Ascending aorta (tissue), 2 donors: Measurements from ENCODE around the gene RASA3. TPM values are rescaled to one million over a fixed set of nuclear protein-coding genes. Genes with fewer than 3 reads are reported as not detected.
A peak's percentile ranks its signal among the peaks of the same experiment; 100 is the strongest.

Experiments used
- DNase-seq, 2 donors: peaks; one replicate each; pipeline ENCODE4 v3.0.0-alpha.2; 2019; ENCODE audit warnings: low spot score in 2 of 2
- H3K27ac ChIP-seq, 2 donors: fragments of 200-600 bp; sonication (generic); one replicate each; pipeline ENCODE4 v1.5.1; 2016 to 2017; ENCODE audit warnings: mild to moderate bottlenecking in 1 of 2
- H3K27me3 ChIP-seq: fragments of 200-600 bp; sonication (generic); one replicate; pipeline ENCODE4 v1.5.1; 2017
- H3K36me3 ChIP-seq, 2 donors: fragments of 200-600 bp; sonication (generic); one replicate each; pipeline ENCODE4 v1.5.1; 2016
- H3K4me1 ChIP-seq, 2 donors: fragments of 200-600 bp; sonication (generic); one replicate each; pipeline ENCODE4 v1.5.1; 2016 to 2017; ENCODE audit warnings: mild to moderate bottlenecking in 1 of 2
- H3K4me3 ChIP-seq, 2 donors: fragments of 200-600 bp; sonication (generic); one replicate each; pipeline ENCODE4 v1.5.1; 2016 to 2017; ENCODE audit warnings: mild to moderate bottlenecking in 1 of 2
- H3K9me3 ChIP-seq, 2 donors: fragments of 200-600 bp; sonication (generic); one replicate each; pipeline ENCODE4 v1.5.1; 2016
- CTCF ChIP-seq, 3 experiments: fragments of 200-600 bp in 2 of 3; fragments of 450-650 bp in 1 of 3; sonication (generic) in 2 of 3; IDR thresholded peaks; one replicate each; pipeline ENCODE4 v1.5.1; 2016 to 2019; ENCODE audit warnings: antibody characterized with exemption in 3 of 3, mild to moderate bottlenecking in 1 of 3, moderate library complexity in 1 of 3
- intact Hi-C: fragments of 100-400 bp; cut with DNase I; formaldehyde crosslinking; loops from one replicate; pipeline ENCODE4 v1.15.1; 2023
- total RNA-seq: library from RNA; depleted of rRNA; stranded (reverse); fragments of >200 nt; gene quantifications from one replicate; pipeline ENCODE4 v1.1.0, GENCODE V29; 2016

The RASA3 gene
- total RNA-seq, 1 donor from 2014 or later: 30.7 TPM

DNA sequence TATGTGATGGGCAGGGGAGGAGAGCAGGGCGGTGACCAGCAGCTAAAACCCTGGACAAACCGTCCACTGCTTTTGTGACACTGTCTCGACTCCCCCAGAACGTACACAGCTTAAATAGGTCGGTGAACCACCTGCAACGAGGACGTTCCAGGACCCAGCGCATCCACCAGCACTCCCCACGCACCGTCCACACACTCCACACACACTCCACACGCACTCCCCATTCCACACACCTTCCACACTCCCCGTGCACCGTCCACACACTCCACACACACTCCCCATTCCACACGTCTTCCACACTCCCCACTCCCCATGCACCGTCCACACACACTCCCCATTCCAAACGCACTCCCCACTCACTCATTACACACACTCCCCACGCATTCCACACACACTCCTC lies 120.3 kb downstream of the RASA3 start:
- Histone ChIP-seq H3K9me3 (no peaks in the 10 kb centered on the region), H3K27me3 (no peaks in the 10 kb centered on the region), H3K27ac (no peak overlapping the region), H3K4me1 (no peaks in the 10 kb centered on the region), H3K4me3 (no peak overlapping the region), H3K36me3 (peaks cover 67 to 72% of the 10 kb centered on the region in 2 donors)
- TF ChIP-seq CTCF (IDR thresholded peaks at IDR 0.05): no peak
- no peak for DNase-seq
- intact Hi-C loops: no loop called here

DNA sequence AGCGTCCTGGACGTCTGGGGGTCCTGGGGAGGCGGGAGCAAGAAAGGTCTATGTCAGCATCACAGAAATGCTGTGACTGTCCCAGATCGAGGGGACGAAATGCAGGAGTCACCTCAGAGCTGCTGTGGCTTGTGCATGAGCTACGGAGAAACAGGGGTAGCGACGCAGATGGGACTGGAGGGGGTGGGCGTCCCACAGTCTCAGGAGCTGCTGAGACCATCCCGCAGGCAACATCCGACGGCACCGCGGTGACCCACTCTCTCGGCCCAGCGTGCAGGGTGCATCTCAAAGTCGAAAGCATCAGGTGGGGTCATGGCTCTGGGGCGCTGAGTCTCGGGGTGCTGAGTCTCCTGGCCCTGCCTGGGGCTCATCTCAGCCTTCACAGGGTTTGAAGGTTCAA lies 121.2 kb downstream of the RASA3 start:
- H3K9me3 ChIP-seq: no peaks in the 10 kb centered on the region
- intact Hi-C loops: no loop called here
- no peaks in the 10 kb centered on the region for H3K4me1 ChIP-seq
- DNase-seq: no peak
- H3K4me3 ChIP-seq: no peak overlapping the region
- peaks cover 59 to 63% of the 10 kb centered on the region in 2 donors for H3K36me3 ChIP-seq
- no peaks in the 10 kb centered on the region for H3K27me3 ChIP-seq
- H3K27ac ChIP-seq: no peak overlapping the region
- no peak for TF ChIP-seq CTCF (IDR thresholded peaks at IDR 0.05)

DNA sequence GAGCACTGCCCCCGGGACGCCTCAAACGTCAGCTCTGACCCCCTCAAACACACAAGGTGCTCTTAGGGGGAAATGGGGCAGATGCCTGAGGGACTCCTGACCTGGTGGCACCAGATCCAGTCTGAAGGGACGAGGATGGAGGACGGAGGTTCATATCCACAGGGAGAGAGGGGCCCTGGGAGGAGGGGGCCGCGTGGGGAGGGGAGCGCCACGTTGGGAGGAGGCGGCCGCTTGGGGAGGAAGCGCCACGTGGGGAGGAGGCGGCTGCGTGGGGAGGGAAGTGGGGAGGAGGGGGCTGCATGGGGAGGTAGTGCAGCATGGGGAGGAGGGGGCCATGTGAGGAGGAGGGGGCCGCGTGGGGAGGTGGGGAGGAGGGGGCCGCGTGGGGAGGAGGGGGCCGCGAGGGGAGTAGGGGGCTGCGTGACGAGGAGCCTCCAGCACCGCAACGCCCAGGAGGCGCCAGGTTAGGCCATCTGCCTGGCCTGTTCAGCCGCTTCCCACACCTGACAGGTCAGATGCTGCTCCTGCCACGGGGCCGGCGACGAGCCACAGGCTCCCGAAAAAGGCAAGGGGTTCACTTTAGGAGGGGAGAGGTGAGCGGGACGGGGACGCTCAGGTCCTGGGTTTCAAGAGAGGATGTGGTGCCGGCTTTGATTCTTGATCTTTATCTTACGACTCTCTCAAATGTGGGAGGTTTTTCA lies 121.9 kb downstream of the RASA3 start:
- H3K9me3 ChIP-seq: no peaks in the 10 kb centered on the region
- TF ChIP-seq CTCF (IDR thresholded peaks at IDR 0.05): no peak
- no peak for DNase-seq

GRCh38 chr13:114009590-114010400 lies 122.6 kb downstream of the RASA3 start:
- H3K4me1 ChIP-seq: no peaks in the 10 kb centered on the region
- DNase-seq: peak in 1 of 2 donors; percentile 50
- H3K27me3 ChIP-seq: no peaks in the 10 kb centered on the region
- intact Hi-C loops: no loop called here
- H3K4me3 ChIP-seq: no peak overlapping the region
- no peak overlapping the region for H3K27ac ChIP-seq
- no peaks in the 10 kb centered on the region for H3K9me3 ChIP-seq
- TF ChIP-seq CTCF (IDR thresholded peaks at IDR 0.05): no peak
- peaks cover 47 to 49% of the 10 kb centered on the region in 2 donors for H3K36me3 ChIP-seq

More for the DNA sequence above, 121.9 kb downstream of the RASA3 start:
- Histone ChIP-seq H3K36me3 (peaks cover 53 to 56% of the 10 kb centered on the region in 2 donors), H3K27ac (no peak overlapping the region), H3K27me3 (no peaks in the 10 kb centered on the region), H3K4me3 (no peak overlapping the region), H3K4me1 (no peaks in the 10 kb centered on the region)
- intact Hi-C loops: no loop called here

DNA sequence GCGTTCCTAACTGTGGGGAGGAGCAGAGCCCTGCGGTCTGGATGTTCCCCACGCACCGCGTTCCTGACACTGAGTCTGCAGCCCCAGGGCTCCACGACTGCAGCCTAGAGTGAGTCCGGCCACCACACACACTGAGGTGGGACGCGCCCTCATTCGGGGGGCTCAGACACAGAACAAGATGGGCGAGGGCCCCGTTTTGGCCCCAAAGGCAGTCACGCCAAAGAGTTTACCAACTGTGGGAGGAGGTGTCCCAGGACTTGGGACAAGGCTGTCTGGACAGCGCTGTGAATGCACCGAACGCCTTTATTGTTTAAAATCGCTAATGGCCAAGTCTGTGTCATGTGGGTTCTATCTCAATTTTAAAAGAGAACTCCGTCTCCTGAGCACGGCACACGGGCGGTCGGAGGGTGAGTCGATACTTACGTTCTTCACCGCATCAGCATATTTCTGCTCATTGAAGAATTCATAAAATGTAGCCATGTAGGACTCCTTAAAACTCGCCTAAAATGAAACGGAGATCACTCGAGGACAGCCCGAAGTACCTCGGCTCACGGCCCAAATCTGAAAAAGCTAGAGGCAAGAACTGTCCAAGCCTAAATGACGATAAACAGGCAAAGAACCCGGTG lies 123.3 kb downstream of the RASA3 start:
- Histone ChIP-seq H3K9me3 (no peaks in the 10 kb centered on the region), H3K27ac (no peak overlapping the region), H3K4me1 (no peaks in the 10 kb centered on the region), H3K4me3 (no peak overlapping the region), H3K36me3 (peaks cover 40 to 42% of the 10 kb centered on the region in 2 donors), H3K27me3 (no peaks in the 10 kb centered on the region)
- intact Hi-C loops: no loop called here
- DNase-seq: peak in 1 of 2 donors; percentile 21
- no peak for TF ChIP-seq CTCF (IDR thresholded peaks at IDR 0.05)
